Aorta (tissue), 5 donors: ENCODE results near the gene MYO1D. TPM values are rescaled to one million over a fixed set of nuclear protein-coding genes. Genes with fewer than 3 reads are reported as not detected.

ENCODE experiments used
- ATAC-seq: fragments of 200-7000 bp; cut with Tn5 transposase; one replicate; pipeline ENCODE4 v1.9.1; 2022; ENCODE audit warnings: moderate library complexity; ENCODE audit not compliant: low FRiP score
- DNase-seq, 2 donors: peaks; one replicate each; pipeline ENCODE4 v3.0.0-alpha.2; 2020
- H3K27ac ChIP-seq, 2 donors: one replicate each; pipeline ENCODE4 v1.5.1; 2013; ENCODE audit warnings: low read length in 2 of 2, mild to moderate bottlenecking in 2 of 2, moderate library complexity in 2 of 2, control low read depth in 1 of 2, inconsistent platforms in 1 of 2, low read depth in 1 of 2
- H3K27me3 ChIP-seq, 2 donors: one replicate each; pipeline ENCODE4 v1.6.1; 2013; ENCODE audit warnings: control low read depth in 1 of 2, low read length in 1 of 2, mild to moderate bottlenecking in 1 of 2, moderate library complexity in 1 of 2; ENCODE audit not compliant: insufficient read depth in 2 of 2, control insufficient read depth in 1 of 2
- H3K36me3 ChIP-seq, 2 donors: one replicate each; pipeline ENCODE4 v1.6.1; 2013; ENCODE audit warnings: control low read depth in 1 of 2, low read length in 1 of 2, mild to moderate bottlenecking in 1 of 2; ENCODE audit not compliant: insufficient read depth in 2 of 2, control insufficient read depth in 1 of 2
- H3K4me1 ChIP-seq, 2 donors: one replicate each; pipeline ENCODE4 v1.6.1; 2013; ENCODE audit warnings: low read length in 2 of 2, control low read depth in 1 of 2, mild to moderate bottlenecking in 1 of 2, moderate library complexity in 1 of 2; ENCODE audit not compliant: insufficient read depth in 2 of 2, control insufficient read depth in 1 of 2
- H3K4me3 ChIP-seq, 2 donors: one replicate each; pipeline ENCODE4 v1.5.1; 2013; ENCODE audit warnings: low read length in 2 of 2, control low read depth in 1 of 2, mild to moderate bottlenecking in 1 of 2
- H3K9me3 ChIP-seq: one replicate; pipeline ENCODE4 v1.6.1; 2013; ENCODE audit warnings: mild to moderate bottlenecking, low read length; ENCODE audit not compliant: control insufficient read depth
- WGBS, 2 donors: extraction: QIAGEN DNeasy Blood & Tissue Kit; methylation state at CpG; one replicate each; pipeline ENCODE4 v1.1.7; 2013; 5-methylcytosine and 5-hydroxymethylcytosine counted together
- intact Hi-C, 2 donors: fragments of 100-400 bp; cut with DNase I; formaldehyde crosslinking; loops; one replicate each; pipeline versions ENCODE4 v1.14.2 to v1.15.0; 2022
- polyA plus RNA-seq, 2 donors: library from polyadenylated mRNA; stranded (reverse); fragments of 200-250 nt; gene quantifications; one replicate each; pipeline ENCODE4 v1.2.3, GENCODE V29; 2013
- total RNA-seq, 2 donors: library from RNA; stranded (reverse); fragmentation: NEBNext Ultra II Directional; extraction: Animal tissue kit (Norgen Biotek cat#: 25700); gene quantifications; one replicate each; pipeline ENCODE4 v1.2.1, GENCODE V29; 2021
- donor health status: healthy with polysubstance abuse.
- donor health status: Bipolar disorder and iron deficiency.
- donor health status: DM: no; HTN: no; CAD: no.
- donor health status: DM: no; HTN: no; CAD: no.
- donor health status: DM: yes; HTN: yes; CAD: no.

MYO1D gene
- total and polyA plus RNA-seq, 4 donors, result 62.5 to 358 (median 164) TPM

DNA sequence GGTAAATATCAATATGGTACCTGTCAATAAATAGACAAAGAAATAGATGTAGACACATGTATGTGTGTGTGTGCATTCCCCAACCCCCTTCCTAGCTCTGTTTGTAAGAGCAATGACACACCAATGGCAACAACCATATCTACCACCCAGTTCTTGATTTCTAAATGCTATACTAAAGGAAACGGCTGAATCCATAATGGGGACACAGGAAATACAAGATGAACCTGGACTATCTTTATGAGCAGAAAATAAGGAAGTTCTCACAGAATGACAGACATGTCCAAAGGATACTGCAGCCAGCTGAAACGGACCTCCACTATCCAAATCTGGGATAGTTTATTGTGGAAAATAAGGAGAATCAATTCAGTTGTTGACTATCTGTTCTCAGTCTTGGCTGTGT is 75.3 kb downstream of the MYO1D start:
- WGBS, 2 donors, result 63 to 66% methylated on average over 2 of the region's 2 CpGs
- no peaks in the 10 kb centered on the region for H3K9me3 ChIP-seq
- intact Hi-C loops, result no loop called here
- no peaks in the 10 kb centered on the region for H3K27me3 ChIP-seq
- peak overlapping the region in 1 of 2 donors; percentile 67 for H3K27ac ChIP-seq
- no peak for ATAC-seq
- H3K36me3 ChIP-seq, result no peaks in the 10 kb centered on the region
- peaks cover 1 to 17% of the 10 kb centered on the region in 2 donors for H3K4me1 ChIP-seq
- H3K4me3 ChIP-seq, result no peak overlapping the region
- no peak for DNase-seq

DNA sequence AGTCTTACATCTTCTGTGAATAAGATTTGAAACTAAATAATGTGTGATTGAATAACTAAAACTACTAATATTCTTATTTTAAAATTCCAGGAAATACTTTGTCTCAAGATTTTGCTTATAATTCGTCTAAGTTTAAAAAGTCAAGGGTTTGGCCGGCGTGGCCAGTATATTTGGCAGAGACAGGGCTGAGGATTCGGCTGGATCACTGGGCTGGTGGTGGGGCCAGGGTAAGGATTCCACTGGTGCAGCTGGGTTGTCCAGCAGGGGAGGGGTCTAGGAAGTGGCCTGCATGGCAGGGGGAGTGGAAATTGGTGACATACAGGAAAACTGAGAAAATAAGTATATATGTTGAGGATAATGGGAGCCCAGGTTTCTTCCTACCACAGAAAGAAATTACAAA is 75.7 kb downstream of the MYO1D start:
- ATAC-seq (no peak), DNase-seq (peak in 1 of 2 donors; percentile 66)
- 2 to 4% methylated on average over 4 of the region's 4 CpGs for WGBS, 2 donors
- Histone ChIP-seq H3K27ac (peak overlapping the region; percentile 2 to 22), H3K4me1 (peaks cover 1 to 17% of the 10 kb centered on the region in 2 donors), H3K27me3 (no peaks in the 10 kb centered on the region), H3K9me3 (no peaks in the 10 kb centered on the region), H3K4me3 (no peak overlapping the region), H3K36me3 (no peaks in the 10 kb centered on the region)
- intact Hi-C loops, result no loop called here

GRCh38 chr17:32798938-32799337 is 78.0 kb downstream of the MYO1D start:
- Histone ChIP-seq H3K36me3 (no peaks in the 10 kb centered on the region), H3K4me3 (no peak overlapping the region), H3K27me3 (no peaks in the 10 kb centered on the region), H3K4me1 (peaks cover 6 to 9% of the 10 kb centered on the region in 2 donors), H3K27ac (no peak overlapping the region), H3K9me3 (no peaks in the 10 kb centered on the region)
- DNase-seq (no peak), ATAC-seq (no peak)
- WGBS, 2 donors, result 10 to 14% methylated on average over 1 of the region's 1 CpG
- intact Hi-C loops, result no loop called here

GRCh38 chr17:32795339-32795979 is 81.5 kb downstream of the MYO1D start:
- H3K9me3 ChIP-seq, result no peaks in the 10 kb centered on the region
- 81 to 89% methylated on average over 11 of the region's 11 CpGs for WGBS, 2 donors
- no peak overlapping the region for H3K27ac ChIP-seq
- intact Hi-C loops, result no loop called here
- ATAC-seq (no peak), DNase-seq (no peak)
- H3K4me1 ChIP-seq, result peaks cover 7 to 10% of the 10 kb centered on the region in 2 donors
- H3K27me3 ChIP-seq, result no peaks in the 10 kb centered on the region
- no peaks in the 10 kb centered on the region for H3K36me3 ChIP-seq
- H3K4me3 ChIP-seq, result no peak overlapping the region

DNA sequence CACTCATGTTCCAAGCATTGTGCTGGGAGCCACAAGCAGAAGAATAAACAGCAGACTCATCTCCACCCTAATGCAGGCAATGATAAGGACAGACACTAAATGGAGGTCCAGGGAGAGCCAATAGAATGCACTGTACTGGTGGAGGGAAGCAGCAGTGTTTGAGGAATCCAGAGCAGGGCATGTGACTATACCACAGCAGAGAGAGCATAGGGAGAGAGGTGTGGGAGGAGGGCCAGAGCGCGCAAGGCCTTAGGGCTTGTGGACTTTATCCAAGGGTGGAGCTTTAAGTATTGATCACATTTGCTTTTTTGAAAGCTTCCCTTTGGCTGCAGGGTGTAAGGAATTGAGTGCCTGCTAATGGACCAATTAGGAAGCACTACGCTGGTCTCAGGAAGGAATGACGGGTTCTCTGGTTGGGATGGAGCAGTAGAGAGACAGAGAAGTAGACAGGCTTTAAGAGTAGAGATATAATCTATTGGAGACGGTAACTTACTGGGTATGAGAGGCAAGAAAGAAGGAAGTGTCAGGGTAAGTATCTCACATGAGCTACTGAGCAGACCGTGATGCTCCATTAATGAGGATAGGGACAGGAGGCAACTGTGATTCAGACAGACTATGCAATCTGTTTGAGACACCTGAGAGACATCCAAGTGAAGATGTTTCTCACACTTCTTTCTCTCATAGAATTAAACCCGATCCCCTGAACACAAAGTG is 82.2 kb downstream of the MYO1D start:
- H3K27me3 ChIP-seq, result no peaks in the 10 kb centered on the region
- no peaks in the 10 kb centered on the region for H3K36me3 ChIP-seq
- 92 to 93% methylated on average over 7 of the region's 7 CpGs for WGBS, 2 donors
- DNase-seq (no peak), ATAC-seq (no peak)
- H3K4me3 ChIP-seq, result no peak overlapping the region
- intact Hi-C loops, result no loop called here
- peaks cover 7 to 10% of the 10 kb centered on the region in 2 donors for H3K4me1 ChIP-seq
- no peak overlapping the region for H3K27ac ChIP-seq
- no peaks in the 10 kb centered on the region for H3K9me3 ChIP-seq

GRCh38 chr17:32793841-32794240 is 83.1 kb downstream of the MYO1D start:
- H3K36me3 ChIP-seq, result no peaks in the 10 kb centered on the region
- peaks cover 7 to 10% of the 10 kb centered on the region in 2 donors for H3K4me1 ChIP-seq
- intact Hi-C loops, result no loop called here
- H3K4me3 ChIP-seq, result no peak overlapping the region
- no peaks in the 10 kb centered on the region for H3K9me3 ChIP-seq
- no peak for ATAC-seq
- WGBS, 2 donors, result 85 to 88% methylated on average over 4 of the region's 4 CpGs
- no peaks in the 10 kb centered on the region for H3K27me3 ChIP-seq
- H3K27ac ChIP-seq, result no peak overlapping the region
- no peak for DNase-seq

- intact Hi-C loops, result no loop called here
- DNase-seq, result no peak
- 86 to 97% methylated on average over 1 of the region's 1 CpG for WGBS, 2 donors
These were observed 84.7 kb downstream of the MYO1D start for GRCh38 chr17:32792207-32792606.

DNA sequence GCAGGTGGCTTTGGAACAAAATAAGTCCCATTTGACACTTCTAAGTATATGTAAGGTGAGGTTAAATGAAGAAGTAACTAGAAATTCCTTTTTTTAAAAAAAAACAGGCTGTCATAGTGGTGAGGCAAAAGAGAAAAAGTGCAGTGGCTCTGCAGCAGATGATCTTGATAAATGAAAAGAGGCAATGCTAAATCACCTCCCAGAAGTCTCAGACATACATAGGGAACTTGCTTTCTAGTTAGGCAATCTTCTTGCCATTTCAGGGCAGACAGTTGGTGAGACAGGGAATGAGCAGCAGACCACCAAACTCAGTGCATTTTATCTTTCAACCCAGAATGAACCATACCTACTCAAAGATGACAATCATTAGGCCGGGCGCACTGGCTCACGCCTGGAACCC is 90.8 kb downstream of the MYO1D start:
- Histone ChIP-seq H3K36me3 (no peaks in the 10 kb centered on the region), H3K9me3 (no peaks in the 10 kb centered on the region), H3K4me1 (peaks cover 0 to 3% of the 10 kb centered on the region in 2 donors), H3K27me3 (no peaks in the 10 kb centered on the region), H3K27ac (no peak overlapping the region), H3K4me3 (no peak overlapping the region)
- intact Hi-C loops, result loop anchor here (10.0 kb wide), 2 partner anchors 129 to 209 kb away; partner anchors contain the start of gene SPACA3 (in 1 of the 2)
- no peak for ATAC-seq
- DNase-seq, result no peak
- WGBS, 2 donors, result 96 to 100% methylated on average over 3 of the region's 3 CpGs

More at GRCh38 chr17:32792207-32792606, 84.7 kb downstream of the MYO1D start:
- Histone ChIP-seq H3K9me3 (no peaks in the 10 kb centered on the region), H3K4me3 (no peak overlapping the region), H3K27ac (no peak overlapping the region), H3K27me3 (no peaks in the 10 kb centered on the region), H3K36me3 (no peaks in the 10 kb centered on the region), H3K4me1 (peaks cover 4 to 6% of the 10 kb centered on the region in 2 donors)
- no peak for ATAC-seq

DNA sequence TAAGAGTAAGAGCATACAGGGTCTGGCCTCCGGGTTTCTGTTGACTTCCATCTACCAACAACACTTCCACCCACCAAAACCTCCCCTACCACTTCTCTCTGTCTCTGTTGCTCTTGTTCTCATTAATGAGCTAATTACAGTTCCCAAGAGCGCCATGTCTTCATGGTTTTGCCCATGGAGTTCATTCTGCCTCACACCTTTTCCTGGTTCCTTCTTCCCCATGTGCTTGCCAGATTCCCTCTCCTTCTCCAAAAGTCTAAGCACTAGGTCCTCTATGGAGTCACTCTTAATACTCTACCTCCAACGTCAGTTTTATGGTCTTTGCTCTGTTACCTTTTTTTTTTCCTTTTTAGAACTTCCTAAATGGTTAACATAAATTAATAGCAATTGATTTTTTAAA is 92.8 kb downstream of the MYO1D start:
- H3K9me3 ChIP-seq, result no peaks in the 10 kb centered on the region
- intact Hi-C loops, result loop anchor here (2.0 to 10.0 kb wide), 4 partner anchors 93 to 211 kb away; partner anchors contain the start of genes MYO1D (in 1 of the 2) and SPACA3 (in 1 of the 2)
- no peaks in the 10 kb centered on the region for H3K27me3 ChIP-seq
- no peaks in the 10 kb centered on the region for H3K36me3 ChIP-seq
- H3K4me3 ChIP-seq, result no peak overlapping the region
- no peak overlapping the region for H3K27ac ChIP-seq
- H3K4me1 ChIP-seq, result peaks cover 0 to 3% of the 10 kb centered on the region in 2 donors
- ATAC-seq (no peak), DNase-seq (no peak)
- WGBS, 2 donors, result 87 to 91% methylated on average over 3 of the region's 3 CpGs
